ENCODE measurements around the gene KCNE3.
"Not testable (repeated sequence)": the region's sequence is repeated elsewhere in the genome, so short reads cannot be mapped to it uniquely, and the experiment has no call there.

The KCNE3 gene

GRCh38 chr11:74442636-74443035, 24.7 kb downstream of the KCNE3 start:
- Mint-ChIP-seq H3K27ac (no peak overlapping the region), H3K4me3 (no peak overlapping the region), H3K36me3 (ENCODE audit: low read depth) (no peaks in the 10 kb centered on the region), H3K9me3 (peaks cover 13% of the 10 kb centered on the region), H3K27me3 (ENCODE audit: low read depth) (peaks cover 4% of the 10 kb centered on the region), H3K4me1 (ENCODE audit: low read depth) (no peaks in the 10 kb centered on the region)

GRCh38 chr11:74438681-74439080, 28.7 kb downstream of the KCNE3 start:
- no peaks in the 10 kb centered on the region for H3K27me3 Mint-ChIP-seq (ENCODE audit: low read depth)
- no peak overlapping the region for H3K27ac Mint-ChIP-seq
- no peak overlapping the region for H3K4me3 Mint-ChIP-seq
- no peaks in the 10 kb centered on the region for H3K36me3 Mint-ChIP-seq (ENCODE audit: low read depth)
- H3K9me3 Mint-ChIP-seq = peaks cover 13% of the 10 kb centered on the region
- no peaks in the 10 kb centered on the region for H3K4me1 Mint-ChIP-seq (ENCODE audit: low read depth)

DNA sequence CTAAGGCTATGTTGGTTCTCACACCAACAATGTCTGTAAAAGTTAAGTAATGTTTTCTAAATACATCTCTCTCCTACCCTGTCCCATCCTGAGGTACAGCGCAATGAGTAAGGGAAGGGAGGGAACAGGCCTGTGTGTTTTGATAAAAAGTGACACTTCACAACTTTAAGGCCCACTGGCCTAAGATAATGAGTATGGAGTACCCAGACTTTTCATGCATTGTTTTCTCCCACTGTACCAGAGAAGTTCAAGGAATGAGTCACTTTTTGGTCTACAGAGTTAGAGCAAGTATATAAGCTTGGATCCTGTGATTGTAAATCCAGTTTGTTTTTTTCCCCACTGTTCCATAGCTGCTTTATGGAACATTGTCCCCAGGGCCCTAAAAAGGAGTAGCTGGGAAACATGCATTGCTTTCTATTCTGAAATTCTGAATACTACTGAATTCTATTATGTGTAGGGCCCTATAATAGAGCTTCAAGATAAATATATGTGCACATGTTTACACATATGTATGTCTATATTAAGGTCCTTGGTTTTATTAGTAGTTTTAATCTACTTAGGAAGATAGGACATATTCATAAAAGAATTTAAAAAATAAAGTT, 29.8 kb downstream of the KCNE3 start:
- H3K4me1 Mint-ChIP-seq (ENCODE audit: low read depth) = no peaks in the 10 kb centered on the region
- no peak overlapping the region for H3K4me3 Mint-ChIP-seq
- H3K36me3 Mint-ChIP-seq (ENCODE audit: low read depth) = no peaks in the 10 kb centered on the region
- H3K9me3 Mint-ChIP-seq = peaks cover 13% of the 10 kb centered on the region
- no peaks in the 10 kb centered on the region for H3K27me3 Mint-ChIP-seq (ENCODE audit: low read depth)
- H3K27ac Mint-ChIP-seq = no peak overlapping the region

DNA sequence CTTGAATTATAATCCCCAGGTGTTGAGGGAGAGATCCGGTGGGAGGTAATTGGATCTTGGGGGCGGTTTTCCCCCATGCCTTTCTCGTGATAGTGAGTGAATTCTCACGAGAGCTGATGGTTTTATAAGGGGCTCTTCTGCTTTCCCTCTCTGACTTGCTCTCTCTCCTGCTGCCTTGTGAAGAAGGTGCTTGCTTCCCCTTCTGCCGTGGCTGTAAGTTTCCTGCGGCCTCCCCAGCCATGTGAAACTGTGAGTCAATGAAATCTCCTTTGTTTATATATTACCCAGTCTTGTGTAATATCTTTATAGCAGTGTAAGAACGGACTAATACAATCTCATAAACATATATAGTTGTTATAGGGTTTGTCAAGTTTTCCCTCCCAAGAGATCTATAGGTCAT, 32.8 kb downstream of the KCNE3 start:
- H3K27me3 Mint-ChIP-seq (ENCODE audit: low read depth) = no peaks in the 10 kb centered on the region
- no peaks in the 10 kb centered on the region for H3K4me1 Mint-ChIP-seq (ENCODE audit: low read depth)
- no peak overlapping the region for H3K4me3 Mint-ChIP-seq
- no peaks in the 10 kb centered on the region for H3K36me3 Mint-ChIP-seq (ENCODE audit: low read depth)
- H3K27ac Mint-ChIP-seq = no peak overlapping the region
- H3K9me3 Mint-ChIP-seq = no peaks in the 10 kb centered on the region

DNA sequence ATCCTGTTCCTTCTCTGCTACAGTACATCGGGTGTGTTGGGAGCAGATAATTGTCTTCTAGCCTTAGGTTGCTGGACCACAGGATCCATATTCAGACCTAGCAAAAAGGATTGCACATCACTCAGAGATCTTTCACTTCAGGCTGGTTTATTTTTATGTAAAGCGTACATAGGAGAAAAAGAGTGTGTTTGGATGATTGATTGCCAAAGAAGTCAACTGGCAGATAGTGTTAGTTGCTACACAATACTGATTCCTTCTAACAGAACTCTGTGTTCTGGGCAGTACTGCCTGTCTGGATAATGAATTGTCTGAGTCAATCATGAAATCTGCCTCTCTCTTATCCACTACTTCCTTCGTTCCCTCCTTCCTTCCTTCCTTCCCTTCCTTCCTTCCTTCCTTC, 38.1 kb downstream of the KCNE3 start:
- Mint-ChIP-seq H3K9me3 (peaks cover under 1% of the 10 kb centered on the region), H3K36me3 (ENCODE audit: low read depth) (no peaks in the 10 kb centered on the region), H3K27me3 (ENCODE audit: low read depth) (no peaks in the 10 kb centered on the region), H3K27ac (no peak overlapping the region), H3K4me1 (ENCODE audit: low read depth) (no peaks in the 10 kb centered on the region), H3K4me3 (no peak overlapping the region)

GRCh38 chr11:74427384-74427886, 39.9 kb downstream of the KCNE3 start:
- Mint-ChIP-seq H3K36me3 (ENCODE audit: low read depth) (no peaks in the 10 kb centered on the region), H3K4me1 (ENCODE audit: low read depth) (no peaks in the 10 kb centered on the region), H3K27ac (no peak overlapping the region), H3K27me3 (ENCODE audit: low read depth) (no peaks in the 10 kb centered on the region), H3K4me3 (no peak overlapping the region), H3K9me3 (peaks cover 4% of the 10 kb centered on the region)

GRCh38 chr11:74425100-74425499, 42.2 kb downstream of the KCNE3 start:
- no peaks in the 10 kb centered on the region for H3K27me3 Mint-ChIP-seq (ENCODE audit: low read depth)
- H3K27ac Mint-ChIP-seq = no peak overlapping the region
- peaks cover 4% of the 10 kb centered on the region for H3K9me3 Mint-ChIP-seq
- H3K4me1 Mint-ChIP-seq (ENCODE audit: low read depth) = no peaks in the 10 kb centered on the region
- H3K36me3 Mint-ChIP-seq (ENCODE audit: low read depth) = no peaks in the 10 kb centered on the region
- H3K4me3 Mint-ChIP-seq = no peak overlapping the region

DNA sequence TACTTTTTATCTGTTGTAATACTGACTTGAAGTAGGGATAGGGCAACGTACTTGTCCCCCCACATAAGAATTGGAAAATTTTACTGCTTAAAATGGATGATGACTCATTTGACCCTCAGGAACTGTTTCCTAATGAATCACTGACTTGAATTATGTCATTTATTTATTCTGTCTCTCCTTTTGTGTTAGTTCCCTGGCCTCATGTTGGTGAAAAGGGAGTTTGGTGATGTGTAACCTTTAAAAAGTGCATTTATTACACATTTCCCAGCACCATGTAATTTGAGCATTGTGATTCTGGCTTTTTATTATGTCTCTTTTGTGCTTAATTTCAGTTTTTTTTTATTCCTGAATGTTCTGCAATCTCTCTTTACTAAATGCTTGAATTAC, 48.8 kb downstream of the KCNE3 start:
- Mint-ChIP-seq H3K27me3 (ENCODE audit: low read depth) (no peaks in the 10 kb centered on the region), H3K9me3 (no peaks in the 10 kb centered on the region), H3K4me3 (no peak overlapping the region), H3K36me3 (ENCODE audit: low read depth) (no peaks in the 10 kb centered on the region), H3K27ac (no peak overlapping the region), H3K4me1 (ENCODE audit: low read depth) (peaks cover 6% of the 10 kb centered on the region)

DNA sequence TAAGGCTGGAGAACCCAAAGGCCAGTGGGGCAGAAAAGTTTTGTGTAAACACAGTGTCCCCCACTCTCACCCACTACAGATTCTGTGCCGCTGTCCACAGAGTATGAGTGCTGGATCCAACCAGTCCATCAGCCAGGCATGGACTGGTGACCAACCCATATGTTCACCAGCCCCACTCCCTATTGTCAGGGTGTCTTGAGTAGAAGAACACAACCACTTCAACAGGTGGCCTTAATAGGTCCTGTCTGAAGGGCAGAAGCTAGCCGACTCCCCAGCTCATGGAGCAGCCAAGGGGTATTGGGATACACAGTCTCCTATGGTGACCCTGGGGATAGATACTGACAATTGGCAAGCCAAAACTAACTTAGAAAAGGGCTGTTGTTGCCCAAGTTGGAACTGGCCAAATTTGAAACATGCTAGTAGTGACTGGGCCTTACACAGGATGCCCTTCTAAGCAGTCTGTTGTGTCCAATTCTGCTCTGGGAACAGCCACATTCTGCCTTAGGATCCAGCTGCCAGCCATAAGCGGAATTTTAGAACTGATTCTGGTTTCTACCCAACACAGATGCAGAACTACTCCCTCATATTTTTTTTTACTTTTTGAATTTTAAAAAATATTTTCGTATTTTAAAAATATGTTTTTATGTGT, 49.4 kb downstream of the KCNE3 start:
- no peaks in the 10 kb centered on the region for H3K36me3 Mint-ChIP-seq (ENCODE audit: low read depth)
- H3K4me3 Mint-ChIP-seq = no peak overlapping the region
- no peaks in the 10 kb centered on the region for H3K27me3 Mint-ChIP-seq (ENCODE audit: low read depth)
- H3K4me1 Mint-ChIP-seq (ENCODE audit: low read depth) = peaks cover 6% of the 10 kb centered on the region
- H3K9me3 Mint-ChIP-seq = no peaks in the 10 kb centered on the region
- H3K27ac Mint-ChIP-seq = peak overlapping the region; percentile 12

- peaks cover 6% of the 10 kb centered on the region for H3K4me1 Mint-ChIP-seq (ENCODE audit: low read depth)
- H3K27ac Mint-ChIP-seq = peak overlapping the region; percentile 3
- no peak overlapping the region for H3K4me3 Mint-ChIP-seq
- H3K27me3 Mint-ChIP-seq (ENCODE audit: low read depth) = no peaks in the 10 kb centered on the region
- no peaks in the 10 kb centered on the region for H3K36me3 Mint-ChIP-seq (ENCODE audit: low read depth)
- H3K9me3 Mint-ChIP-seq = no peaks in the 10 kb centered on the region
These were observed 50.0 kb downstream of the KCNE3 start for GRCh38 chr11:74417379-74417804.

GRCh38 chr11:74416974-74417373, 50.4 kb downstream of the KCNE3 start:
- H3K27me3 Mint-ChIP-seq (ENCODE audit: low read depth); H3K4me3 Mint-ChIP-seq; H3K36me3 Mint-ChIP-seq (ENCODE audit: low read depth); H3K27ac Mint-ChIP-seq; H3K4me1 Mint-ChIP-seq (ENCODE audit: low read depth); H3K9me3 Mint-ChIP-seq: not testable (repeated sequence)

DNA sequence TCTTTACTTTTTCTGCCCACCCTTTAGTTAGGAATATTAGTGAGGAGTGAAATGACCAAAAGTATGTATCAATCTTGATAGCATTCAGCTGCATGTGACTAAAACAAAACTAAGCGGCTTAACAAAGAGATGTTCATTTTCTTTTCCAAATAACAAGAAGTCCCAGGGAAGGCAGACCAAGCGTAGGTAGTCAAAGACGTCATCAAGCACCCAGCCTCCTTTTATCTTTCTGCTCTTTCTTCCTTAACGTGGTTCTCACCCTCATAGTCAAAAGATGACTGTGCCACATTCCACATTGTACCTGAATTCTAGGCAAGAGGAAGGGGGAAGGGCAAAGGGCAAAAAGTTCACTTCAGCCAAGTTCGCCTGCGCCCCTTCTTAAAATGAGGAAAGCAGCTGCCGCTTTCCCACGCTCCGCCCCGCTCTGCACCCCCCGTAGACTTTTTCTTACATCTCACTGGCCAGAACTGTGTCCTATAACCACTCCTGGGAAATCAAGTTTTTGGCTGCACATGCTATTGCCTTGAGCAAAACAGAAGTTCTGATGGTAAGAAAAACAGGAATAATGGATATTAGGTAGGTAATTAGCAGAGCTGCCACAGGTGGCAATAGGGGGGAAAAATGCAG, 54.5 kb downstream of the KCNE3 start:
- Mint-ChIP-seq H3K36me3 (ENCODE audit: low read depth) (no peaks in the 10 kb centered on the region), H3K4me3 (no peak overlapping the region), H3K27ac (no peak overlapping the region), H3K9me3 (no peaks in the 10 kb centered on the region), H3K27me3 (ENCODE audit: low read depth) (peaks cover 7% of the 10 kb centered on the region), H3K4me1 (ENCODE audit: low read depth) (peaks cover 3% of the 10 kb centered on the region)

GRCh38 chr11:74412321-74412720, 55.0 kb downstream of the KCNE3 start:
- Mint-ChIP-seq H3K27ac (no peak overlapping the region), H3K4me3 (no peak overlapping the region), H3K36me3 (ENCODE audit: low read depth) (no peaks in the 10 kb centered on the region), H3K9me3 (no peaks in the 10 kb centered on the region), H3K4me1 (ENCODE audit: low read depth) (peaks cover under 1% of the 10 kb centered on the region), H3K27me3 (ENCODE audit: low read depth) (peaks cover 9% of the 10 kb centered on the region)

DNA sequence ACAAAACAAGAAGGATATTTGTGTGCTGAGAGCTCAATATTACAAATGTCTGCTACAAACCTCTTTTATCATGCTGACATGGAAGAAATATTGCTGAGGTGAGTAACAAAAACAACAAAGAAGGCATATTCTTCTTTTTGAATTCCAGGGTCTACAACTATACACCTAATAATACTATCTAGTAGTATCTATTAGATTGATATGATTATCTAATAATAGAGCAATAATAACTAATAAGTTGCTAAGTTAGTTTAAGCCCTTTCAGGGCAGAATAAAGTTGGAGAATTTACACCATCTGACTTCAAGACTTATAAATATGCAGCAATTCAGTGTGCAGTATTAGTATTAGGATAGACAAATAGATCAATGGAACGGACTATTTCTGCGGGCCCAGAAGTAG, 57.7 kb downstream of the KCNE3 start:
- Mint-ChIP-seq H3K27ac (no peak overlapping the region), H3K36me3 (ENCODE audit: low read depth) (no peaks in the 10 kb centered on the region), H3K4me1 (ENCODE audit: low read depth) (no peaks in the 10 kb centered on the region)

More for the DNA sequence above, 57.7 kb downstream of the KCNE3 start:
- Mint-ChIP-seq H3K9me3 (no peaks in the 10 kb centered on the region), H3K4me3 (no peak overlapping the region), H3K27me3 (ENCODE audit: low read depth) (peaks cover 11% of the 10 kb centered on the region)

Data from T-helper 1 cell treated with Interleukin-12 subunit alpha and Interleukin-12 subunit beta and Interleukin-4 antibody, amounts not matched to agents 30 μg/mL and 1 μg/mL, for 36 hours (primary cell).